HL-60/S4 (cell line): ENCODE data around the gene DPP3.

Source experiments
- in situ Hi-C: fragments of 300-500 bp; cut with MboI; formaldehyde crosslinking; loops from 2 replicates; pipeline ENCODE4 v1.14.3; 2022; ENCODE audit warnings: low sequenced_read_pairs

The DPP3 gene

GRCh38 chr11:66478729-66479393, 1.4 kb upstream of the DPP3 start:
- in situ Hi-C loops = no loop called here

GRCh38 chr11:66479394-66480116, 679 bp upstream of the DPP3 start:
- in situ Hi-C loops = no loop called here

GRCh38 chr11:66484806-66485380, 4.7 kb downstream of the DPP3 start:
- in situ Hi-C loops = no loop called here

GRCh38 chr11:66488957-66489356, 8.7 kb downstream of the DPP3 start:
- in situ Hi-C loops = no loop called here

GRCh38 chr11:66489636-66490035, 9.4 kb downstream of the DPP3 start:
- in situ Hi-C loops = no loop called here

GRCh38 chr11:66491315-66491935, 11.2 kb downstream of the DPP3 start:
- in situ Hi-C loops = no loop called here

GRCh38 chr11:66492161-66492865, 12.1 kb downstream of the DPP3 start:
- in situ Hi-C loops = no loop called here

- in situ Hi-C loops = no loop called here
These were observed 12.9 kb downstream of the DPP3 start for GRCh38 chr11:66493130-66493529.

- in situ Hi-C loops = no loop called here
These were observed 14.2 kb downstream of the DPP3 start for GRCh38 chr11:66494458-66494857.

GRCh38 chr11:66494935-66495334, 14.7 kb downstream of the DPP3 start:
- in situ Hi-C loops = no loop called here

- in situ Hi-C loops = no loop called here
These were observed 15.2 kb downstream of the DPP3 start for GRCh38 chr11:66495401-66495854.

- in situ Hi-C loops = no loop called here
These were observed 17.0 kb downstream of the DPP3 start for GRCh38 chr11:66497206-66497605.

- in situ Hi-C loops = no loop called here
These were observed 18.3 kb downstream of the DPP3 start for GRCh38 chr11:66498506-66498905.

GRCh38 chr11:66505276-66505816, 25.1 kb downstream of the DPP3 start:
- in situ Hi-C loops = no loop called here

- in situ Hi-C loops = no loop called here
These were observed 28.9 kb downstream of the DPP3 start for GRCh38 chr11:66509131-66509561.

GRCh38 chr11:66510271-66510989, 30.2 kb downstream of the DPP3 start, which contains the start of gene BBS1:
Gene BBS1 (plus strand): TSS chr11:66510635. CDS start chr11:66510660, 25 bp downstream.
- in situ Hi-C loops = no loop called here

- in situ Hi-C loops = no loop called here
These were observed 30.7 kb downstream of the DPP3 start for GRCh38 chr11:66510990-66511339.

GRCh38 chr11:66523611-66524010, 43.4 kb downstream of the DPP3 start:
- in situ Hi-C loops = no loop called here

GRCh38 chr11:66524304-66525040, 44.2 kb downstream of the DPP3 start:
- in situ Hi-C loops = no loop called here
